Panc1 (cell line): Measurements from ENCODE around the gene PLEKHA1.

Experiments
- CTCF ChIP-seq: fragments of 450-650 bp; IDR thresholded peaks from 2 replicates; pipeline ENCODE4 v1.5.1; 2017; ENCODE audit warnings: mild to moderate bottlenecking
- POLR2AphosphoS5 ChIP-seq: IDR thresholded peaks from 2 replicates; pipeline ENCODE4 v1.6.1; 2012; ENCODE audit warnings: mild to moderate bottlenecking, low read depth, low read length, moderate library complexity
- REST ChIP-seq, 2 experiments: IDR thresholded peaks; 2 replicates each; pipeline ENCODE4 v1.6.1; 2011 to 2012; ENCODE audit warnings: low read depth in 2 of 2, control low read depth in 1 of 2, low read length in 1 of 2, mild to moderate bottlenecking in 1 of 2, moderate library complexity in 1 of 2; ENCODE audit not compliant: insufficient read depth in 1 of 2
- SIN3A ChIP-seq: IDR thresholded peaks from 2 replicates; pipeline ENCODE4 v1.6.1; 2012; ENCODE audit warnings: low read depth, mild to moderate bottlenecking, low read length, moderate library complexity, borderline replicate concordance; ENCODE audit not compliant: insufficient read depth
- TCF7L2 ChIP-seq: IDR thresholded peaks from 2 replicates; pipeline ENCODE4 v1.6.1; 2011; ENCODE audit warnings: mild to moderate bottlenecking, low read depth, low read length, inconsistent platforms

DNA sequence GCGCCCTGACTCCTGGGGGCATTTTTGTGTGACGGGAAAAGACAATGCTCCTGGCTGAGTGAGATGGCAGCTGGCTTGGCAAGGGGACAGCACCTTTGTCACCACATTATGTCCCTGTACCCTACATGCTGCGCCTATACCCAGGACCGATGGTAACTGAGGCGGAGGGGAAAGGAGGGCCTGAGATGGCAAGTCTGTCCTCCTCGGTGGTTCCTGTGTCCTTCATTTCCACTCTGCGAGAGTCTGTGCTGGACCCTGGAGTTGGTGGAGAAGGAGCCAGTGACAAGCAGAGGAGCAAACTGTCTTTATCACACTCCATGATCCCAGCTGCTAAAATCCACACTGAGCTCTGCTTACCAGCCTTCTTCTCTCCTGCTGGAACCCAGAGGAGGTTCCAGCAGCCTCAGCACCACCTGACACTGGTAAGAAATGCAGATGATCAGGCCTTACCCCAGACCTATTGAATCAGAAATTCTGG, 80.1 kb downstream of the PLEKHA1 start, which contains the start of gene ARMS2:
- TF ChIP-seq CTCF (no peak), REST (IDR thresholded peaks at IDR 0.05; ENCODE audit: insufficient read depth in 1 of 2, low read depth in 2 of 2, low read length in 1 of 2) (no peak), POLR2AphosphoS5 (no peak), TCF7L2 (no peak), SIN3A (no peak)
